Superior temporal gyrus (tissue), 1 donor: Measurements from ENCODE around the gene PLA2G4D.

Source experiments
- DNase-seq: peaks from one replicate; pipeline ENCODE4 v3.0.0-alpha.2; 2016; ENCODE audit errors: extremely low spot score

Gene PLA2G4D

DNA sequence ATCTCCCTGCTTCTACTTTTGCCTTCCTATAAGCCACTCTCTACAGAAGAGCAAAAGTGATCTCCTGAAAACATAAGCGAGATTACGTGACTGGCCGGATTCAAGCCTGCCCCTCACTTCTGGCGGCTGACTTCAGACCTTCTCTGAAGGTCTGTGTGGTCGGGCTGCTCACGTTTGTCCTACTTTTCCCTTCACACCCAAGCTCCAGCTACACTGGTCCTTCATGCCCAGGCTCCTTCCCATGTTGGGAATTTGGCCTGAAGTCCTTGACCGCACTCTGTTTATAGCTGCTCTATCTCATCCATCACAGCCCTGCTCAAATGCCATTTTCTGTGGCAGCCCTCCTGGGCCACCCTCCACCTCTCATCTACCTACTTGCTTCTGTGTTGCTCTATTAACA is 66.8 kb downstream of the PLA2G4D start:
- no peak for DNase-seq

DNA sequence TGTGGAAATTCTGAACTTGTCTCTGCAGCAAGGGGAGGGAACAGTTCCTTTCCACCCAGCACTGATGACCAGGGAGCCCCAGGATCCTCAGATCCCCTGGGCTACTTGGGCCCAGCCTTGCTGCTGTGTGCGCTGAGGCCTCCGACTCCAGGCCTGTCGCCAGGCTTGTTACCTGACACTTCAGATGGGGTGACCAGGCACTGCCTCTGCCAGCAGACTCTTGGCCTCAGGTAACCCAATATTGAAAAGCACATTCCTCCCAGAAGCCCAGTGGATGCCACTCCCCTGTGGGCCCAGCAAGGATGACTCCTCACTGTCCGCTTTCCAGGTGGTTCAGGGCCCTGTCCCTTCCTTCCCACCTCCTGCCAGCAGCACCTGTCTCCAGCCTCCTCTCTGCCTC is 70.1 kb downstream of the PLA2G4D start:
- DNase-seq: no peak

DNA sequence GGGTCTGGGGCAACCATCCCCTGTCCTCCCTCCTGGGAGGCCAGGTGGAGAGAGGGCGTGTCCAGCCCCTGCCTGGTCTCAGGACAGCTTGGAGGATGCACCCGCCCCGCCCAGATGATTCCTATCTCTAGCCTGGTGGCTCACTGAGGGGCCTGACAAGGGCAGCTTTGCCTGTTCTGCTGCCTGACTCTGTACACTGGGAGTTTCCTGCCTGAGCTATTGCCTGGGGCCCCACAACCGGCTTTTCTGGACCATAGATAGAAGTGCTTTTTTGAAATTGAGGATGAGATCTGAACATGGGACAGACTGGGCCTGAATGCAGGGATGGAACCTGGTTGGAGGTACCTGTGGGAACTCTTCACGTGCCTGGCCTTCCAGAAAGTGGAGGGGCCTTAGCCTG is 72.8 kb downstream of the PLA2G4D start:
- DNase-seq: no peak

DNA sequence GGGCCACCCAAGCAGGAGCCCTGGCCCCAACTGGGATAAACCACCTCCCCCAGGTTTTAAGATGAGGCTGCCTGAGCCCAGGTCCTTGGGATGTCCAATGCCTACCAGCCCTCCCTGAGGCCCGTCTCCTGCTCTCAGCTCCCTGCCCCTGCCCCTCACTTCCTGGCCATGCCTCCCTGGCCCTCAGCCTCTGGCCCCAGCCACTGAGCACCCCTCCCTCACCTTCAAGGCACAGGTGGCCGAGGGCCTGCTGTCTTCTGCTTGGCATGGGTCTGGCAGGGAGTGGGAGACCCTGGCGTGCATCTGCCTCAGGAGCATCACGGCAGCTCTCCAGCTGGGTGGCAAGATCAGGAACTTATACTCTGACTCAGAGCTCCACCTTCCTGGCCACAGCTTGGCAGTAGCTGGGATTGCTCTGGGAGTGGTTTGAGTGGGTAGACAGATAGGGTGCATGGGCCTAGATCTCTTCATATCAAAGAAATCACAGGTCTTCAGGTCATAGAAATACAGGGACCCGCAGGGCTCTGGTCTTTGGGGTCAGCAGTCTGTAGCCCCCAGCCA is 73.6 kb downstream of the PLA2G4D start, which contains the start of gene PLA2G4E:
TSS of gene PLA2G4E (minus strand) at position 330 of the 561 bp plus-strand sequence. CDS start at position 318, 12 bp downstream.
- no peak for DNase-seq

DNA sequence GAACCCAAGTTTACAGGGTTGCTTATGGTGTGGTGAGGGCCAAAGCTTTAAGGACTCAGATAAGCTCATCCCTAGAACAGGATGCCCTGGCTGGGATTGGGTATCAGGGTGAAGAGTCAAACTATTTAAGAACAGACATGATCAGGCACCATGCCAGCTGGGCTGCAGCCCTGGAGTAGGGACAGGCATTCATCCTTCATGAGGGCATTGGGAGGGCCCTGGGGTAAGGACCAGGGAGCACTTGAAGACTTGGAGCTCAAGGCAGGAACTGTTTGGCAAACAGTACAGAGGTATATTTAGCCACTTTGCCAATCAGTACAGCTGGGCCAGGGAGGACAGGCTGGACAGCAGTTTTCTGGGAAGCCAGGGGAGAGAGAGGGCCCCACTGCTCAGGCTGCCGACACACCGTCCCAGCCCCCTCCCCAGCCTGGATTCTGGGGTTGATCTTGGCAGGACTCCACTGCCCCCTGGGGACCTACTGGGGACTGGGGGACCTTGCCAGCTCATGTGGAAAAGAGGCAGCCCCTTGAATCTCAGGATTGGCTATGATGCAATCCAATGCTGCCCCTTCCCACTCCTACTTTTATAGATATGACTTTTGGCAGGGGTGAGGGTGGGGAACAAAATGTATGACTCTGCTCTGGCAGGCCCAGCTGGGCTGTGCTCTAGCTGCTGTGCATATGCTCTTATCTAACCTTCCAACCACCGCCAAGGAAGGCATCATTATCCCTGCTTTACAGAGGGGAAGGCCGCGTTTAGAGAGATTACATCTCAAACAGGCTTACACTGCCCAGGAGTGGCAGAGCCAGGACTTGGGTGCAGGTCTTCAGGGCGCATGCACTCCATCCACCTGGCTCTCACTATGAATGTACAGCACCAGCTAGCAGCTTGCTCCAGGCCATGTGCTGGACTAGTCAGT is 75.8 kb downstream of the PLA2G4D start:
- DNase-seq: no peak
